ENCODE results near the gene CDK2AP2. TPM values are rescaled to one million over a fixed set of nuclear protein-coding genes. Genes with fewer than 3 reads are reported as not detected.

The CDK2AP2 gene
- polyA plus RNA-seq (2011; rRNA removed) (36.6 and 38.7 TPM in 2 replicates), polyA plus RNA-seq (2017; fragmentation: RNase III; extraction: RNeasy Plus Mini Kit Qiagen cat#74134 plus additional on column Dnase treatment) (47.8 to 53.1 TPM (median 51.3 TPM) in 3 replicates), polyA minus RNA-seq (2011; rRNA and poly(A)+ RNA removed) (50.8 and 61.9 TPM in 2 replicates)
- 109 and 128 TPM in 2 replicates for polyA plus RNA-seq (2012; cell fraction: cytosol; rRNA removed)
- 112 and 113 TPM in 2 replicates for polyA plus RNA-seq (2012; cell fraction: nucleus; rRNA removed)

- peak within 1 kb of the TSS; percentile 81 to 90 for H3K27ac ChIP-seq
- FAIRE-seq (peak; percentile 79), ATAC-seq (peak; percentile 67 to 86), DNase-seq (ENCODE audit: low read depth in 1 of 2, low spot score in 1 of 2) (peak; percentile 97 to 100)
- H3K4me2 ChIP-seq = peak within 1 kb of the TSS; percentile 85
- no peaks in the 10 kb centered on the region for H3K9me3 ChIP-seq
- POLR2A ChIA-PET = interaction anchor here (0.6 kb wide), 1 partner anchor 121 kb away, joined by 3 read pairs; no protein-coding TSS in a partner anchor
- H3K4me3 ChIP-seq = peak within 1 kb of the TSS; percentile 68
- CTCF ChIA-PET = interaction anchor here (0.7 to 1.1 kb wide), 5 partner anchors 76 to 162 kb away, joined by 3 to 6 read pairs (median 4); partner anchors contain the start of gene GSTP1
- H3K4me1 ChIP-seq = peaks cover 34% of the 10 kb centered on the region
- 1% methylated on average over 10 of the region's 57 CpGs for WGBS (ENCODE audit: missing lambda C conversion rate)
- TF ChIP-seq MYC (IDR thresholded peaks at IDR 0.05; ENCODE audit: borderline replicate concordance, low read length) (no peak), CTCF (IDR thresholded peaks at IDR 0.05) (0 out of 3 replicates have a peak, but pooled peaks have one; percentile 7), ZC3H11A (IDR thresholded peaks at IDR 0.05) (no peak), HEYL (CRISPR knock-in tag; IDR thresholded peaks at IDR 0.05) (no peak), REST (IDR thresholded peaks at IDR 0.05) (0 out of 2 replicates have a peak, but pooled peaks have one; percentile 34), FOSB (CRISPR knock-in tag; IDR thresholded peaks at IDR 0.05) (0 out of 2 replicates have a peak, but pooled peaks have one; percentile 40), RCOR1 (IDR thresholded peaks at IDR 0.05; ENCODE audit: low read depth, low read length) (peak; percentile 97), JUN (IDR thresholded peaks at IDR 0.05) (peak; percentile 63 to 64; a peak in 4 of 5 replicates), MAX (IDR thresholded peaks at IDR 0.05) (peak; percentile 63), CHD4 (IDR thresholded peaks at IDR 0.05; ENCODE audit: borderline replicate concordance) (peak; percentile 94), KDM5A (IDR thresholded peaks at IDR 0.05) (no peak), NR3C1 (IDR thresholded peaks at IDR 0.05) (no peak), RARB (CRISPR knock-in tag; IDR thresholded peaks at IDR 0.05) (no peak), EHMT2 (IDR thresholded peaks at IDR 0.05; ENCODE audit: low read depth) (no peak), CBX8 (IDR thresholded peaks at IDR 0.05) (no peak), FOXS1 (CRISPR knock-in tag; IDR thresholded peaks at IDR 0.05) (no peak; the same call in 1 of the 2 replicates), BHLHE40 (IDR thresholded peaks at IDR 0.05; ENCODE audit: low read depth, low read length) (0 out of 2 replicates have a peak, but pooled peaks have one; percentile 29), ZSCAN20 (CRISPR knock-in tag; IDR thresholded peaks at IDR 0.05) (no peak), POLR2A (IDR thresholded peaks at IDR 0.05; ENCODE audit: low read length) (peak; percentile 68), HOXB5 (CRISPR knock-in tag; IDR thresholded peaks at IDR 0.05) (peak; percentile 39; the same call in 1 of the 2 replicates), CHD2 (IDR thresholded peaks at IDR 0.05; ENCODE audit: low read length, partially characterized antibody) (no peak), RFX5 (IDR thresholded peaks at IDR 0.05) (peak; percentile 77), BCL3 (IDR thresholded peaks at IDR 0.05) (peak; percentile 18; the same call in 1 of the 3 replicates), SMC3 (IDR thresholded peaks at IDR 0.05) (no peak), PHF8 (IDR thresholded peaks at IDR 0.05; ENCODE audit: borderline replicate concordance, low read depth) (peak; percentile 70), EP300 (IDR thresholded peaks at IDR 0.05) (no peak), ZFP36 (IDR thresholded peaks at IDR 0.05; ENCODE audit: borderline replicate concordance, partially characterized antibody) (no peak), KDM1A (IDR thresholded peaks at IDR 0.05; ENCODE audit: low read depth) (peak; percentile 98), NFE2L2 (conservative IDR thresholded peaks at IDR 0.05; ENCODE audit: low read length) (no peak), HDAC2 (IDR thresholded peaks at IDR 0.05) (peak; percentile 97)
- TF ChIP-seq, protein P1, sequence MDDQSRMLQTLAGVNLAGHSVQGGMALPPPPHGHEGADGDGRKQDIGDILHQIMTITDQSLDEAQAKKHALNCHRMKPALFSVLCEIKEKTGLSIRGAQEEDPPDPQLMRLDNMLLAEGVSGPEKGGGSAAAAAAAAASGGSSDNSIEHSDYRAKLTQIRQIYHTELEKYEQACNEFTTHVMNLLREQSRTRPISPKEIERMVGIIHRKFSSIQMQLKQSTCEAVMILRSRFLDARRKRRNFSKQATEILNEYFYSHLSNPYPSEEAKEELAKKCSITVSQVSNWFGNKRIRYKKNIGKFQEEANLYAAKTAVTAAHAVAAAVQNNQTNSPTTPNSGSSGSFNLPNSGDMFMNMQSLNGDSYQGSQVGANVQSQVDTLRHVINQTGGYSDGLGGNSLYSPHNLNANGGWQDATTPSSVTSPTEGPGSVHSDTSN (IDR thresholded peaks at IDR 0.05) = peak; percentile 97
- TF ChIP-seq, protein P2, sequence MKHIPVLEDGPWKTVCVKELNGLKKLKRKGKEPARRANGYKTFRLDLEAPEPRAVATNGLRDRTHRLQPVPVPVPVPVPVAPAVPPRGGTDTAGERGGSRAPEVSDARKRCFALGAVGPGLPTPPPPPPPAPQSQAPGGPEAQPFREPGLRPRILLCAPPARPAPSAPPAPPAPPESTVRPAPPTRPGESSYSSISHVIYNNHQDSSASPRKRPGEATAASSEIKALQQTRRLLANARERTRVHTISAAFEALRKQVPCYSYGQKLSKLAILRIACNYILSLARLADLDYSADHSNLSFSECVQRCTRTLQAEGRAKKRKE (CRISPR knock-in tag; IDR thresholded peaks at IDR 0.05; ENCODE audit: low read depth) = 0 out of 2 replicates have a peak, but pooled peaks have one; percentile 41
Measured at GRCh38 chr11:67507864-67508485, at the start of gene CDK2AP2. CDK2AP2 (minus strand) TSS chr11:67508162; CDS start chr11:67508082, 80 bp downstream.
